GM12801 (cell line): Measurements from ENCODE around the gene MRNIP.

Experiments used
- TF ChIP-seq, protein P1 (sequence below): IDR thresholded peaks from one replicate; pipeline ENCODE4 v1.5.1; 2011; ENCODE audit warnings: control low read depth; ENCODE audit not compliant: insufficient read length; ENCODE audit errors: extremely low read depth

The MRNIP gene

DNA sequence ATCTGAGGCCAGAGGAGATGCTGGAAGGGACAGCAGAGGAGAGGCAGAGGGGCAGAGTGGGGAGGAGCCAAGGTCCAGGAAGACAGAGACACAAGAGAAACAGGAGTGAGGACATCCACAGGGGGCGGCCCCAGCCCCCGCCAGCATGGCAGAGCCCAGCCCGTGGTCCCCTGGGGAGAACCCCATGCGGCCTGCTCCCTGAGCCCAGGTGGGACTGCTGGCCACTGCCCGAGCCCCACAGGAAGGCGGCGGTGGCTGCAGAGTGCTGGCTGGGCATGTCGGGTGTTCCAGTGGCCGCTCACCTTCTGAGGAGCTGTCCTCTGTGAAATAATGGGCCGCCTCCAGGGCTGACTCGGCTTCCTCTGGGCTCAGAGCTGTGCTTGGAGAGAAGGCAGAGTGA lies 8.9 kb upstream of the MRNIP start:
- TF ChIP-seq, protein P1, sequence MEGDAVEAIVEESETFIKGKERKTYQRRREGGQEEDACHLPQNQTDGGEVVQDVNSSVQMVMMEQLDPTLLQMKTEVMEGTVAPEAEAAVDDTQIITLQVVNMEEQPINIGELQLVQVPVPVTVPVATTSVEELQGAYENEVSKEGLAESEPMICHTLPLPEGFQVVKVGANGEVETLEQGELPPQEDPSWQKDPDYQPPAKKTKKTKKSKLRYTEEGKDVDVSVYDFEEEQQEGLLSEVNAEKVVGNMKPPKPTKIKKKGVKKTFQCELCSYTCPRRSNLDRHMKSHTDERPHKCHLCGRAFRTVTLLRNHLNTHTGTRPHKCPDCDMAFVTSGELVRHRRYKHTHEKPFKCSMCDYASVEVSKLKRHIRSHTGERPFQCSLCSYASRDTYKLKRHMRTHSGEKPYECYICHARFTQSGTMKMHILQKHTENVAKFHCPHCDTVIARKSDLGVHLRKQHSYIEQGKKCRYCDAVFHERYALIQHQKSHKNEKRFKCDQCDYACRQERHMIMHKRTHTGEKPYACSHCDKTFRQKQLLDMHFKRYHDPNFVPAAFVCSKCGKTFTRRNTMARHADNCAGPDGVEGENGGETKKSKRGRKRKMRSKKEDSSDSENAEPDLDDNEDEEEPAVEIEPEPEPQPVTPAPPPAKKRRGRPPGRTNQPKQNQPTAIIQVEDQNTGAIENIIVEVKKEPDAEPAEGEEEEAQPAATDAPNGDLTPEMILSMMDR: no peak

DNA sequence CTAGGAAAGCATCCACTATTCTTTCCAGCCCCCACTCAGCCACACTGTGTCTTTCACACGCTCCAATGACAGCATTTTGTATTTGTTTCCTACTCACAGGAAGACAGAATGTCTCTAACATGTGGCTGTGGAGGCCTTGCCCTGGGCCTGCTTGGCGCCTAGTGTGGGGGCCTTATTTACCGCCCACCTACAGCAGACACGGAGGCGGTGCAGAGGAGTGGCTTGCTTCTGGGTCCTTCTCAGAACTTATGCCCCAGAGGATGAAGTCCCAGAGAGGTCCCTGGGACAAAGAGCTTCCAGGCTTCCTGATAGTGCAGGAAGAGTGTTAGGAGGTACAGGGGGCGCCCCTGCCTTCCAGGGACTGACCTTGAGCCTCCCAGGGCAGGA lies 8.5 kb upstream of the MRNIP start:
- TF ChIP-seq, protein P1: no peak

DNA sequence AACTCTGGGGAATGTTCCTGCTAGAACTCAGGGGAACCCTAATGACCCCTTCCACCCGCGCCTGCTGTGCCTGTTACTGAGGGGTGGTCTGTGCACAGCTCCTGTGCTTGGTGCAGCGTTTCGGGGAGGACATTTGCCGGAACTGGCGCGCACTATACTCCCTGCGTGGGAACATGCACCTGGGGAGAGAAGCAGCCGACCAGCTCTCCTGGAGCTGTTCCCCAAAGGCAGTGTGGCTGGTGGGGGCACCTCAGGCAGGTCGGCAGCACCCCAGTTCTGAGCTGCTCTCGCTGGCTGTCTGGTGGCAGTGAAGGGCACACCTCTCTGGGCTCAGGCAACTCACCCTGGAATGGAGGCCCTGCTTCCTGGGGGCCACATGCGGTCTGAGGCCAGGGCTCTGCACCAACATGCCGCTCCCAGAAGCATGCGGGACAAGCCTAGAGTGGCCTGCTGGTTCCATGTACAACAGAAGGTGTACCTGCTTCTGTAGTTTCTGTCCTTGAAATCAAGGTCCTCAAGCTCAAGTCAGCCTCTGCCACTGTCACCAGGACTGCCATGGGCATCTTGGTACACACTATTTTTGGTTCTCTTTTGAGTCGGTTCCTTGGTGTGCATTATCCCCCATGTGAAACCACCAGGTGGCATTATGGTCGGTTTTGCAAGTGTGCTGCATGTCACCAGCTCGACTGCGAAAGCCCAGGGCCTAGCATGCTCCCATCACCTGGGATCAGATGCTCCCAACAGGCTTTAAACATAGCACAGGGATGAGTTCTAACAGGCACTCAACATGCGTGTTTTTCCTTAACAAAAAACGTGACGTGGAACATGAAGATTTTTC lies 7.8 kb upstream of the MRNIP start:
- TF ChIP-seq, protein P1: no peak

DNA sequence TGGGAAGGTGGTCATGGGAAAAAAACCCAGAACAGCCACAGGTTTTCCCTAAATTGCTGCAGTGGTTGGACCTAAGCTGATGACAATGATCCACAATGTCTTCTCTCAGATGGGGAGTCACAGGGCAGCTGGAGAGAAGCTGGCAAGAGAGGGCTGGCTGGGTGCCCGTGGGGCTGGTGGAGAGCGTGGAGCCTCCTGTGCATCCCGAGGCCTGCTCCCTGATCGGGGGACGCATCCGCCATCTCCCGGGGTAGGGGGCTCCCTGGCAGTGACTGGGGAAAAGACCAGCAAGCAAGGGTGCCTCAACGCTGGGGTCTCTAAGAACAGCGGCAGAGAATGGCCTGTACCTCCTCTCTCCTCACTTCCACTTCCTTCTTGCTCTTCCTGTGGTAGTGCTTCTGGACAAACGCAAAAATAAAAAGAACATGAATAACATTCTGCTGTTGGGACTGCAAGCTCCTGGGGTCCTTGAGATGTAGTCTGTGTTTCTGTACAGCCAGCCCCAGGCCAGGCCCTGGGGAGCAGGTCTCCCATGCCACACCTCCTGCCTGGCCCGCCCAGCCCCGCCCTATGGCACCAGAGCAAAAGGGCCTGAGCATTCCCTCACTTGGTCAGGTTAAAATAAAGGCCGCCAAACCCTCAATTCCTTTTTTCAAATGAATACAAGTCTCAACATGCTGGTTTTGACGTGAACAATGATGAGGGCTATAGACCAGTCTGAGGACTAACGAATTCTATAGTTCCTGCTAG lies 7.0 kb upstream of the MRNIP start:
- TF ChIP-seq, protein P1: no peak

DNA sequence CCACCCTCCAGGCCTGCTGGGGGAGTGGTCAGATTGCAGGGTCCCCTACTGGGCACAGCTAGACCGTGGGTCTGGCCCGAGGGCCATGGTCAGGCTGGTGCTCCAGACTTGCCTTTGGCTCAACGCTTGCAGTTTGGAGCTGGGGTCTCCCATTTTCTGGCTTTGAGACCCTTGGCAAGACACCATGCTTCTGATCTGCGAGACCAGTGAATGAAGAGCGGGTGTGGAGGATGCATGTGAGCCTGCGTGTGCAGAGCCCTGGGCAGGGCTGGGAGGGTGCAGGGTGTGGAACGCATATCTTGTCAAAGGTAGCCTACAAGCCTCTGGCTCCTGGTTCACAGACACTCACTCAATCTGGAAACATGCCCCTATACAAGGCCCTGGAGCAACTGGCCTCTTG lies 6.1 kb upstream of the MRNIP start:
- TF ChIP-seq, protein P1: no peak

DNA sequence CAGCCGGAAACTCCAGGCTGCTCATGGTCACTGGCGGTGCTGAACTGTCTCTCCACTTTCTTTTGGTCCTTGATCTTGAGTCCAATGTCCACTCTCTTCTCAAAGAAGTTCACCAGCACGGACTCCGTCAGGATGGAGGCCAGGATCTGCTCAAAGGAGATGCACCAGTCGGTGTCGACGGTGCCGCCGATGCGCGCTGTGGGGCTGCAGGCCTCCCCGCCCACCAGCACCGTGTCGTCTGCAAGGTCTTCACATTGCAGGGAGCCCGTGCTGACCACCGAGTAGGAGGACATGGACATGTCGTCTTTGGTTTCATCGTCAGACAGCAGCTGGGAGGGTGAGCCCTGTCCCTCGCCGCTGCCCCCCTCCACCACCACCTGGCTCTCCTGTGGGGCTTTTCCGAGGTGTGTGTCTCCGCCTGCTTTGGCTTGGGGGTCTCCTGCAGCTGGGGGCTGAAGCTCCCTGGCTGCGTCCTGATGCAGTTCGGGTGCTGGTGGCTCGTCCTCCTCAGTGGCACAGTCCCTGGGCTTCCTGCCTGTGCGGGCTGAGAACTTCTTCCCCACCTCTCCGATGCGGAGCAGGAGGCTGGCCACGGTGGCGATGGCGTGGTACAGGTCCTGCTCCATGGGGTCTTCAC lies 5.0 kb upstream of the MRNIP start:
- TF ChIP-seq, protein P1: no peak

DNA sequence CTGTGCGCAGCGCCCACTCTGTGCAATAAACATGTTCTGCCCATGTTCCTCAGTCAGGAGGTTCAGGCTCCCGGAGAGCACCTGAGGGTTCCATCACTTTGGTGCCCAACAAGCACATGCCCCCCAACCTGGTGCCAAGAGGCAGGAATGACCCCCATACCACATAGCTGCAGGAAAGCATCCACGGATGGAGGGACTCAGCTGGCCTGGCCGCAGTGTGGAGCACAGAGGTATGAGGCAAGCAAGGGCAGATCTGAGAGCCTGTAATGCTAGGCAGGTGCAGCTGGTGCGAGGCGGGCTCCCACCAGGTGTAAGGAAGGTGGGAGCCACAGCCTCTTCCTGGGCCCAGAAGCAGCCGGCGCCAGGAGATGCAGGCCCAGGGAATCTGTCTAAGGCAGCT lies 4.3 kb upstream of the MRNIP start:
- TF ChIP-seq, protein P1: no peak
